Naive thymus-derived CD8-positive, alpha-beta T cell (primary cell): Measurements from ENCODE around the gene PRPF31. TPM values are rescaled to one million over a fixed set of nuclear protein-coding genes. Genes with fewer than 3 reads are reported as not detected.
"Not testable (repeated sequence)": the region's sequence is repeated elsewhere in the genome, so short reads cannot be mapped to it uniquely, and the experiment has no call there.

ENCODE experiments used
- ATAC-seq, 2 donors: fragments of 150-1000 bp; cut with Tn5 transposase in 1 of 2; sonication (Bioruptor Pico), chemical (Tn5 transposase) in 1 of 2; 1 replicate in 1 of 2; 2 replicates in 1 of 2; pipeline ENCODE4 v1.10.0; 2021; ENCODE audit warnings: mild to moderate bottlenecking in 2 of 2, moderate library complexity in 2 of 2
- POLR2A ChIA-PET: fragments of 350-600 bp; sonication (Branson Sonifier 250); formaldehyde crosslinking; loops from one replicate; lab custom pipeline; 2021; ENCODE audit warnings: antibody characterized with exemption; lab: Charles Lee
- DNase-seq, 10 donors: peaks; one replicate each; pipeline versions ENCODE4 v3.0.0 to v3.0.0-alpha.2; 2020 to 2022
- H3K27ac Mint-ChIP-seq, 10 donors: one replicate each; pipeline ENCODE4 v1.8.0; 2020 to 2022; ENCODE audit warnings: mild to moderate bottlenecking in 10 of 10, mixed read lengths in 10 of 10, moderate library complexity in 4 of 10, inconsistent platforms in 1 of 10
- H3K27me3 Mint-ChIP-seq, 5 donors: one replicate each; pipeline ENCODE4 v1.8.0; 2021 to 2022; ENCODE audit warnings: mixed read lengths in 5 of 5
- H3K36me3 Mint-ChIP-seq, 3 donors: one replicate each; pipeline ENCODE4 v1.8.0; 2020 to 2022; ENCODE audit warnings: mixed read lengths in 3 of 3, mild to moderate bottlenecking in 2 of 3, inconsistent platforms in 1 of 3
- H3K4me1 Mint-ChIP-seq, 4 donors: one replicate each; pipeline ENCODE4 v1.8.0; 2021 to 2022; ENCODE audit warnings: mixed read lengths in 4 of 4
- H3K4me3 Mint-ChIP-seq, 10 donors: one replicate each; pipeline ENCODE4 v1.8.0; 2020 to 2022; ENCODE audit warnings: mild to moderate bottlenecking in 10 of 10, mixed read lengths in 10 of 10, moderate library complexity in 6 of 10, inconsistent platforms in 1 of 10
- H3K9me3 Mint-ChIP-seq, 9 donors: one replicate each; pipeline ENCODE4 v1.8.0; 2020 to 2022; ENCODE audit warnings: mixed read lengths in 9 of 9, mild to moderate bottlenecking in 3 of 9, inconsistent platforms in 1 of 9, moderate library complexity in 1 of 9
- polyA plus RNA-seq, 3 donors: library from polyadenylated mRNA; unstranded; fragments of 300-500 nt; fragmentation: Illumina TruSeq; gene quantifications; one replicate each; pipeline ENCODE4 v1.2.3, GENCODE V29; 2021
- total RNA-seq, 8 experiments: library from RNA in 2 of 8; stranded (reverse) in 2 of 8; gene quantifications; one replicate each; pipeline ENCODE4 v1.2.3 and lab custom pipeline; 2021 to 2026

Gene PRPF31
- total and polyA plus RNA-seq, 5 experiments from 2014 or later, result 64.0 to 86.8 (median 80.8) TPM

DNA sequence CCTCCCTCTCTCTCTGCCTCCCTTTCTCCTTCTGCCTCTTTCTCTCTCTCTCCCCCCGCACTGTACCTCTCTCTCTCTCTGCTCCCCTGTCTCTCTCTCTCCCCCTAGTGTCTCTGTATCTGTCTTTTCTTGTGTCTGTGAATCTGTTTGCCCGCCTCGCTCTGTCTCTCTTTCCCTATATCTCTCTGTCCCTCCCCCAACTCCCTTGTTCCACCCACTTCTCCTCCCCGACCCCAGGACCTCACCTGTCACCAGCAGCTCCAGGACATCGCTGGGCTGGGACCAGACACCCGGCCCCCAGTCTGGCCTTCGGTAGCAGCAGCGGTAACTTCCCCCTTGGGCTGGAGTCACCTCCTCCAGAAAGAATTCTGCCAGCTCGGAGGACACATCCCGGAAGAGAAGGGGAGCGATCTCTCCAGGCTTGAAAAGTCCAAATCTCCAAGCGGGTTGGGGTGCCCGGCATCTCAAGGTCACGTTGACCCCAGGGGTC lies 18.9 kb upstream of the PRPF31 start:
- ATAC-seq, result peak in 1 of 2 donors; percentile 39
- peaks cover 0 to 6% (median 0%) of the 10 kb centered on the region in 3 donors for H3K36me3 Mint-ChIP-seq
- POLR2A ChIA-PET, result interaction anchor here (0.6 to 1.6 kb wide), 3 partner anchors 19 to 364 kb away, joined by 3 read pairs; partner anchors contain the start of genes CNOT3, PRPF31 and TFPT

DNA sequence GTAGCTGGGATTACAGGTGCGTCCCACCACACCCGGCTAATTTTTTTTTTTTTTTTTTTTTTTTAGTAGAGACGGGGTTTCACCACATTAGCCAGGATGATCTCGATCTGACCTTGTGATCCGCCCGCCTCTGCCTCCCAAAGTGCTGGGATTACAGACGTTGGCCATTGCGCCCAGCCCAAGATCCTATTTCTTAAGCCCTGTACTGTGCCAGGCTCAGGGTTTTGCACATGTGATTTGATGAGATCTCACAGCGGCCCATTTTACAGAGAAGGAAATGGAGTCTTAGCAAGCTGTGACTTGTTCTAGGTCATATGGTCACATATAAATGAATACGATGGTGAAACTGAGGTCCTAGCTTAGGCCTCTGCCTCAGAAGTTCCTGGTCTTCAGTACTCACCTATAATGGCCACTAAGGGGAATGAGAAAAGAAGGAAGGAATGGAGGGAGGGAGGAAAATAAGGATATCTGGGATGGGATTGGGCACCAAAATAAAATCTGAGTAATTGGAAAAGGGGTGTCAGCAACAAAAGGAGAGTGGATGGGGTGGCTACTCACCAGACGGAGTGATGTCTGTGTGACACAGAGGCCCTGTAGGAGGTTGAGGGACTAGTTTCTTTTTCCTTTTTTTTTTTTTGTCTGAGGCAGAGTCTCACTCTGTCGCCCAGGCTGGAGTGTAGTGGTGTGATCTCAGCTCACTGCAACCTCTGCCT lies 16.2 kb upstream of the PRPF31 start:
- no peak for ATAC-seq
- Mint-ChIP-seq H3K4me1 (peaks cover 15 to 36% (median 30%) of the 10 kb centered on the region in 4 donors), H3K9me3 (no peaks in the 10 kb centered on the region), H3K27me3 (peaks cover 3 to 11% (median 7%) of the 10 kb centered on the region in 5 donors), H3K4me3 (peak overlapping the region in 1 of 10 donors; percentile 47), H3K27ac (peak overlapping the region in 1 of 10 donors; percentile 27), H3K36me3 (no peaks in the 10 kb centered on the region)
- POLR2A ChIA-PET, result no interaction called here
- no peak for DNase-seq

More for the DNA sequence above, 18.9 kb upstream of the PRPF31 start:
- Mint-ChIP-seq H3K4me3 (peak overlapping the region; percentile 42 to 84 (median 68)), H3K27ac (peak overlapping the region; percentile 35 to 94 (median 67)), H3K4me1 (peaks cover 6 to 23% (median 14%) of the 10 kb centered on the region in 4 donors), H3K9me3 (no peaks in the 10 kb centered on the region), H3K27me3 (peaks cover 10 to 26% (median 18%) of the 10 kb centered on the region in 5 donors)
- peak in 3 of 10 donors; percentile 21 to 31 (median 29) for DNase-seq

DNA sequence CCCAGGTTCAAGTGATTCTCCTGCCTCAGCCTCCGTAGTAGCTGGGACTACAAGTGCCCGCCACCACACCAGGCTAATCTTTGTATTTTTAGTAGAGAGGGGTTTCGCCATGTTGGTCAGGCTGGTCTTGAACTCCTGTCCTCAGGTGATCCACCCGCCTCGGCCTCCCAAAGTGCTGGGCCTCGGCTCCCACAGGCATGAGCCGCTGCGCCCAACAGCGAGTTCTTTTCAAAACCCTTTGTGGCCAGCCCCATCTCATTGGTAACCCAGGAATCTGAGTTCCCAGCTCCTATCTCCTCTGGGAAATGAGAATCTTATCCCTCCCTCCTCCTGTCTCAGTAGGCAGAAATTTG lies 15.7 kb upstream of the PRPF31 start:
- DNase-seq, H3K27me3 Mint-ChIP-seq, POLR2A ChIA-PET, H3K9me3 Mint-ChIP-seq, ATAC-seq, H3K36me3 Mint-ChIP-seq: not testable (repeated sequence)
- Mint-ChIP-seq H3K27ac (peak overlapping the region in 1 of 10 donors; percentile 27), H3K4me1 (peaks cover 15 to 33% (median 31%) of the 10 kb centered on the region in 4 donors), H3K4me3 (peak overlapping the region in 1 of 10 donors; percentile 47)

DNA sequence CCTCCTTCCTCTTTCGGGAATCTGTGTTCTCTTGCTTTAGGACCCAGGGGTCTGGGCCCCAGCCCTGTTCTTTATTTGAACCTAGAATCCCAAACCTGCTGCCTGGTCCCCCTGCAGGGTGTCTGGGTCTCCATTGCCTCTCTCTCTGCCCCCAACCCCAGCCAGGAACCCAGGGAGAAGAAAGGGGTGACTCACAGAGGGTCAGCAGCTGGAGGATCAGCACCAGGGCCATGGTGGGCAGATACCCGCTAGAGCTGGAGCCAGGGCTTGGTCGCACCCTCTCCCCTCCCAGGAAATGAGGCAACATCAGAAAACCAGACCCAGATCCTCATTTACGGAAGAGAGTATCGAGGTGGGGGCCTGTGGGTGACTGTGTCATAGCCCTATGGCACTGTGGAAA lies 15.0 kb upstream of the PRPF31 start, which contains the start of gene OSCAR:
Gene OSCAR (minus strand): TSS at position 243 of the 400 bp plus-strand sequence. CDS start 11 bp downstream, at position 232.
- no peaks in the 10 kb centered on the region for H3K9me3 Mint-ChIP-seq
- peaks cover 18 to 39% (median 34%) of the 10 kb centered on the region in 4 donors for H3K4me1 Mint-ChIP-seq
- peaks cover 0 to 3% (median 0%) of the 10 kb centered on the region in 3 donors for H3K36me3 Mint-ChIP-seq
- H3K27me3 Mint-ChIP-seq, result peaks cover 0 to 6% (median 0%) of the 10 kb centered on the region in 5 donors
- peak within 1 kb of the TSS in 8 of 10 donors; percentile 6 to 81 (median 59) for H3K27ac Mint-ChIP-seq
- DNase-seq (no peak), ATAC-seq (no peak)
- H3K4me3 Mint-ChIP-seq, result peak within 1 kb of the TSS; percentile 16 to 99 (median 52)
- POLR2A ChIA-PET, result interaction anchor here (4.7 kb wide), 1 partner anchor 15 kb away, joined by 52 read pairs; the partner anchor contains the start of genes PRPF31 and TFPT

DNA sequence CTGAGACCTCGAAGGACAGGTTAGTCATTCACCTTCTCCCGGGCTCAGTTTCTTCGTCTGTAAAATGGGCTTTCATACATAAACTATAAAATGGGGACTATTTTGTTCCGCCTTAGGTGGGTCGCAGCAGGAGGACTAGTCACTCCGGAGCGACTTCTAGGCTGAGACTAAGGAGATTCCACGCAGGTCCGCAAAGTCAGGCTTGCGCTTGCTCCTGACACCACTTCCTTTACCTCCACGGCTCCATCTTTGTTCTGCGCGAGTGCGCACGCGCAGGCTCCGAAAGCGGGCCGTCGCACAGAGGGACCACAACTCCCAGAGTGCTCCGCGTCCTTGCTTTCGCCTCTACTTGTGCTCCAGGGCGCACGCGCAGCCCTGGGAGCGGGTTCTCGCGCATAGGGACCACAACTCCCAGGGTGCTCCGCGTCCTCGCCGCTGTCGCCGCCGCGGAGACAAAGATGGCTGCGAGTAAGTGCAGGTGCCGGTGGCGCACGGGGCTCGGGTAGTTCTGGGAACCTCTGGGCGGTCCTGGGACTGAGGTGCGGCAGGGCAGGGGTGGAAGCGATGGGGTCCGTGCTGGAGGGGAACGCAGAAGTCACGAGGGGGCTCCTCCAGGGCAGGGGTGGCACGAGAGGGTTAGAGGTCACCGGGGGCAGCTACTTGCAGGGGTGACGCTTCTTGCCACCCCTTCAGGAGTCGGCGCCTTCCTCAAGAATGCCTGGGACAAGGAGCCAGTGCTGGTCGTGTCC lies 13.0 kb upstream of the PRPF31 start, which contains the start of gene NDUFA3:
Gene NDUFA3 (plus strand): TSS at position 435 of the 749 bp plus-strand sequence. CDS start 24 bp downstream, at position 459.
- Mint-ChIP-seq H3K36me3 (peaks cover 0 to 24% (median 5%) of the 10 kb centered on the region in 3 donors), H3K4me3 (peak within 1 kb of the TSS; percentile 90 to 99 (median 98)), H3K27me3 (no peaks in the 10 kb centered on the region), H3K9me3 (no peaks in the 10 kb centered on the region), H3K4me1 (peaks cover 18 to 40% (median 30%) of the 10 kb centered on the region in 4 donors), H3K27ac (peak within 1 kb of the TSS; percentile 89 to 99 (median 96))
- POLR2A ChIA-PET, result interaction anchor here (0.6 to 4.7 kb wide), 7 partner anchors 9 to 1237 kb away, joined by 3 to 52 read pairs (median 5); partner anchors contain the start of genes CNOT3, KMT5C, LENG1 and MBOAT7
- DNase-seq (peak; percentile 90 to 99 (median 98)), ATAC-seq (peak; percentile 97 to 99)

- Mint-ChIP-seq H3K9me3 (no peaks in the 10 kb centered on the region), H3K4me3 (peak overlapping the region in 5 of 10 donors; percentile 8 to 70 (median 30)), H3K27ac (peak overlapping the region in 6 of 10 donors; percentile 15 to 55 (median 38)), H3K36me3 (peaks cover 0 to 48% (median 5%) of the 10 kb centered on the region in 3 donors), H3K27me3 (no peaks in the 10 kb centered on the region), H3K4me1 (peaks cover 18 to 45% (median 30%) of the 10 kb centered on the region in 4 donors)
- DNase-seq (no peak), ATAC-seq (no peak)
- POLR2A ChIA-PET, result interaction anchor here (1.5 to 4.7 kb wide), 2 partner anchors 10 to 32 kb away, joined by 4 to 52 read pairs; partner anchors contain the start of genes PRPF31 and TFPT
These were observed 10.4 kb upstream of the PRPF31 start for GRCh38 chr19:54104998-54105715.

DNA sequence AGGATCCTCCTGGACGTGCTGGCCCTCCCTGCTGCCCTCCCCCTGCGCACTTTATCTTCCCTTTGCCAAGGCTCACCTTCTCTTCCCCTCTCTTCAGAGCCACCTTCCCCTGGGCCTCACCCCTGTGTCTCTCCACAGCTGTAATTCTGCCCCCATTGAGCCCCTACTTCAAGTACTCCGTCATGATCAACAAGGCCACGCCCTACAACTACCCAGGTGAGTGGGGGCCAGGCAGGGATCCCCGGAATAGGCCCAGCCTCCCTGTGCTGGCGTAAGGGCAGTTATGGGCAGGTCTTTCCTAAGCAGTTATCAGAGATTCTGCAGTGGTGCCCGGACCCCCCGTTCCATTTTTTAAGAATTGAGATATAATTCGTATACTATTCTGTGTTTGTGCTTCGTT lies 9.8 kb upstream of the PRPF31 start:
- H3K9me3 Mint-ChIP-seq, result no peaks in the 10 kb centered on the region
- no peaks in the 10 kb centered on the region for H3K27me3 Mint-ChIP-seq
- H3K36me3 Mint-ChIP-seq, result peaks cover 0 to 54% (median 7%) of the 10 kb centered on the region in 3 donors
- H3K4me3 Mint-ChIP-seq, result peak overlapping the region in 3 of 10 donors; percentile 36 to 56 (median 43)
- no peak for ATAC-seq
- DNase-seq, result no peak
- POLR2A ChIA-PET, result interaction anchor here (1.2 to 1.5 kb wide), 2 partner anchors 9 to 31 kb away, joined by 4 to 7 read pairs; no protein-coding TSS in a partner anchor
- H3K27ac Mint-ChIP-seq, result peak overlapping the region in 4 of 10 donors; percentile 15 to 53 (median 38)
- peaks cover 22 to 49% (median 30%) of the 10 kb centered on the region in 4 donors for H3K4me1 Mint-ChIP-seq

DNA sequence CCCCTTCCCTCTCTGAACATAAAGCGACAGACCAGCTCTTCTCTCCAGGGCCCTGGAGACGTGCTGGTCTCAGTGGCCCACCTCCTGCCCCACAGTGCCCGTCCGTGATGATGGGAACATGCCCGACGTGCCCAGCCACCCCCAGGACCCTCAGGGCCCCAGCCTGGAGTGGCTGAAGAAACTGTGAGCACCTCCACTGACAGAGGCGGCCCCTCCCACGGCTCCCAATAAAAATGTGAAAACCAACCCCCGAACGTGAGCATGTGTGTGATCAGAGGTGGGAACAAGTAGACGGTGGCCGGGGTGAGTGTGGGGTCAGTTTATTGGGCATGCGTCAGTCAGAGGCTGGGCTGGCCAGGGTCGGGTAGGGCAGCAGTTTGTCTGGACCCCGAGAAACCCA lies 8.8 kb upstream of the PRPF31 start:
- H3K4me3 Mint-ChIP-seq, result peak overlapping the region in 3 of 10 donors; percentile 31 to 43 (median 39)
- DNase-seq, result no peak
- POLR2A ChIA-PET, result interaction anchor here (1.2 kb wide), 2 partner anchors 8 to 9 kb away, joined by 4 to 7 read pairs; partner anchors contain the start of genes PRPF31 and TFPT

DNA sequence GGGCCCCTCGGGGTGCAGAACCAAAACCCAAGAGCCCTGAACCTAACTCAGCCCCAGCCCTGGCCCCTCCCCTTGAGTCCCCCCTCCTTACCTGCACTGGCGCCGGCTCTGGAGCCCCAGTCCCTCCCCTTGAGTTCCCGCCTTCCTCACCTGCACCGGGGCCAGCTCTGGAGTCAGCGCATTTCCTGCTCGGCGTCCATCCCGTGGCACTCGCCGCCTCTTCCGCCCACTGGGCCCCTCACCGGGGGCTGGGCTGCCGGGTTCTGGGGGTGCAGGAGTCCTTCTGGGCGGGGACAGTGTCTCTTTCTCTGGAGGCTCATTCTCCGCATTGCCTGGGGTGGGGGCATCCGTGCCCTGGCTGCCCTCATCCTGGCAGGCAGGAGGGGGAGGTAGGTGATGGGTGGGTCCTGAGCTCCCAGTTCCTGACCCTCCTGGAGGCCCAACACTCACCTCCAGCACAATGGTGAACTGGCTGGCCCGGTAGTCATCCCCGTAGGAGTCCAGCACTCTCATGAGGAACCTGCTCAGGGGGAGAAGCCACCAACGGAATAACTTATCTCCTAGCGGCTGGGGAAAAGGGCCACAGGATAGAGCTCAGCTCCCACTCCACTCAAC lies 7.6 kb upstream of the PRPF31 start:
- POLR2A ChIA-PET, result interaction anchor here (1.2 kb wide), 1 partner anchor 8 kb away, joined by 4 read pairs; the partner anchor contains the start of genes PRPF31 and TFPT
- peak overlapping the region in 2 of 10 donors; percentile 1 to 21 for H3K27ac Mint-ChIP-seq

More for the DNA sequence above, 8.8 kb upstream of the PRPF31 start:
- peaks cover 24 to 49% (median 28%) of the 10 kb centered on the region in 4 donors for H3K4me1 Mint-ChIP-seq
- no peak overlapping the region for H3K27ac Mint-ChIP-seq
- H3K27me3 Mint-ChIP-seq, result no peaks in the 10 kb centered on the region
- H3K36me3 Mint-ChIP-seq, result peaks cover 0 to 57% (median 9%) of the 10 kb centered on the region in 3 donors
- no peaks in the 10 kb centered on the region for H3K9me3 Mint-ChIP-seq
- ATAC-seq, result no peak

GRCh38 chr19:54108496-54108895 lies 7.1 kb upstream of the PRPF31 start:
- ATAC-seq (no peak), DNase-seq (no peak)
- Mint-ChIP-seq H3K4me3 (no peak overlapping the region), H3K4me1 (peaks cover 15 to 40% (median 18%) of the 10 kb centered on the region in 4 donors), H3K27ac (no peak overlapping the region), H3K36me3 (peaks cover 0 to 61% (median 9%) of the 10 kb centered on the region in 3 donors), H3K27me3 (no peaks in the 10 kb centered on the region), H3K9me3 (no peaks in the 10 kb centered on the region)
- POLR2A ChIA-PET, result no interaction called here

More for the DNA sequence above, 7.6 kb upstream of the PRPF31 start:
- Mint-ChIP-seq H3K9me3 (no peaks in the 10 kb centered on the region), H3K4me1 (peaks cover 18 to 40% (median 21%) of the 10 kb centered on the region in 4 donors), H3K36me3 (peaks cover 0 to 61% (median 9%) of the 10 kb centered on the region in 3 donors), H3K4me3 (no peak overlapping the region), H3K27me3 (no peaks in the 10 kb centered on the region)
- no peak for DNase-seq
- ATAC-seq, result no peak

DNA sequence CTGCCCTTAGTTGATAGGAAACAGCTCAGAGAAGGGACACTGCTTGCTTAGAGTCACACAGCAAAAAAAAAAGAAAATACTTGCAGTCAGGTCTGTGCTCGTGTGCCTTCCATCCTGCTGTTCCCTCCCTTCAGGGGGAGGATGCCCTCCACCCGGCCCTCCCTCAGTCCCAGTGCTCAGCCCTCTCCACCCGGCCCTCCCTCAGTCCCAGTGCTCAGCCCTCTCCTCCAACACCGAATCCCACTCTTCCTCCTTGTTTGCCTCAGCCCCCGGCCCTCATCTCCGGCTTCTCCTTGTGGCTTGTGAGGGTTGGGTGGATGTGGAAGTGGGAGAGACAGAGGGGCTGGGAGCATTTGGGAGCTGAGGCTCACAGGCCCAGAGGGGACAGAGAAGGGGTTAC lies 5.9 kb upstream of the PRPF31 start:
- no peaks in the 10 kb centered on the region for H3K27me3 Mint-ChIP-seq
- no peak for ATAC-seq
- H3K4me1 Mint-ChIP-seq, result peaks cover 17 to 42% (median 22%) of the 10 kb centered on the region in 4 donors

More for the DNA sequence above, 5.9 kb upstream of the PRPF31 start:
- H3K27ac Mint-ChIP-seq, result no peak overlapping the region
- no peaks in the 10 kb centered on the region for H3K9me3 Mint-ChIP-seq
- H3K36me3 Mint-ChIP-seq, result peaks cover 0 to 61% (median 9%) of the 10 kb centered on the region in 3 donors
- no peak for DNase-seq
- no peak overlapping the region for H3K4me3 Mint-ChIP-seq
- POLR2A ChIA-PET, result no interaction called here
